ENCODE data around the gene KIF17. TPM values are rescaled to one million over a fixed set of nuclear protein-coding genes. Genes with fewer than 3 reads are reported as not detected.

The KIF17 gene
- total RNA-seq, 1 donor from 2014 or later = 22.0 TPM

GRCh38 chr1:20661207-20662109 lies 56.3 kb downstream of the KIF17 start, which contains the start of gene DDOST:
Gene DDOST (minus strand): TSS chr1:20661369. CDS start chr1:20661350, 19 bp downstream.
- DNase-seq (ENCODE audit: low read depth in 2 of 2) = peak; percentile 95 to 99

- DNase-seq (ENCODE audit: low read depth in 2 of 2) = peak in 1 of 2 donors; percentile 35
Observed at GRCh38 chr1:20660847-20661206, 57.0 kb downstream of the KIF17 start.

- DNase-seq (ENCODE audit: low read depth in 2 of 2) = no peak
Observed at GRCh38 chr1:20660363-20660762, 57.4 kb downstream of the KIF17 start.

- no peak for DNase-seq (ENCODE audit: low read depth in 2 of 2)
Observed at GRCh38 chr1:20658166-20658915, 59.5 kb downstream of the KIF17 start.

GRCh38 chr1:20657024-20657423 lies 60.8 kb downstream of the KIF17 start:
- no peak for DNase-seq (ENCODE audit: low read depth in 2 of 2)

- no peak for DNase-seq (ENCODE audit: low read depth in 2 of 2)
Observed at GRCh38 chr1:20654104-20654690, 63.6 kb downstream of the KIF17 start.

- no peak for DNase-seq (ENCODE audit: low read depth in 2 of 2)
Observed at GRCh38 chr1:20652300-20652699, 65.5 kb downstream of the KIF17 start.

- DNase-seq (ENCODE audit: low read depth in 2 of 2) = no peak
Observed at GRCh38 chr1:20648946-20649345, 68.9 kb downstream of the KIF17 start.

GRCh38 chr1:20648438-20648837 lies 69.4 kb downstream of the KIF17 start:
- DNase-seq (ENCODE audit: low read depth in 2 of 2) = no peak

- no peak for DNase-seq (ENCODE audit: low read depth in 2 of 2)
Observed at GRCh38 chr1:20645414-20645813, 72.4 kb downstream of the KIF17 start.

GRCh38 chr1:20644416-20644815 lies 73.4 kb downstream of the KIF17 start:
- no peak for DNase-seq (ENCODE audit: low read depth in 2 of 2)

GRCh38 chr1:20643080-20643479 lies 74.7 kb downstream of the KIF17 start:
- DNase-seq (ENCODE audit: low read depth in 2 of 2) = no peak

- no peak for DNase-seq (ENCODE audit: low read depth in 2 of 2)
Observed at GRCh38 chr1:20641975-20642374, 75.8 kb downstream of the KIF17 start.

GRCh38 chr1:20640183-20640597 lies 77.6 kb downstream of the KIF17 start:
- DNase-seq (ENCODE audit: low read depth in 2 of 2) = peak; percentile 45 to 62

GRCh38 chr1:20636785-20637347 lies 80.9 kb downstream of the KIF17 start:
- DNase-seq (ENCODE audit: low read depth in 2 of 2) = no peak

GRCh38 chr1:20634594-20635084 lies 83.2 kb downstream of the KIF17 start:
- peak in 1 of 2 donors; percentile 15 for DNase-seq (ENCODE audit: low read depth in 2 of 2)

GRCh38 chr1:20634065-20634593 lies 83.7 kb downstream of the KIF17 start:
- DNase-seq (ENCODE audit: low read depth in 2 of 2) = no peak

- peak; percentile 32 to 76 for DNase-seq (ENCODE audit: low read depth in 2 of 2)
Observed at GRCh38 chr1:20633190-20634064, 84.4 kb downstream of the KIF17 start, which contains the start of gene PINK1. Gene PINK1 (plus strand): TSS chr1:20633458. CDS start chr1:20633549, 91 bp downstream.

- no peak for DNase-seq (ENCODE audit: low read depth in 2 of 2)
Observed at GRCh38 chr1:20632386-20632785, 85.4 kb downstream of the KIF17 start.

- DNase-seq (ENCODE audit: low read depth in 2 of 2) = no peak
Observed at GRCh38 chr1:20630729-20631128, 87.1 kb downstream of the KIF17 start.

All from dermis microvascular lymphatic vessel endothelial cell (primary cell).